ENCODE results near the gene MTX1. TPM values are rescaled to one million over a fixed set of nuclear protein-coding genes. Genes with fewer than 3 reads are reported as not detected.
A peak's percentile ranks its signal among the peaks of the same experiment; 100 is the strongest.
"Not testable (repeated sequence)": the region's sequence is repeated elsewhere in the genome, so short reads cannot be mapped to it uniquely, and the experiment has no call there.

MTX1 gene
- total and polyA plus RNA-seq, 12 donors = 26.7 to 111 (median 45.9) TPM

DNA sequence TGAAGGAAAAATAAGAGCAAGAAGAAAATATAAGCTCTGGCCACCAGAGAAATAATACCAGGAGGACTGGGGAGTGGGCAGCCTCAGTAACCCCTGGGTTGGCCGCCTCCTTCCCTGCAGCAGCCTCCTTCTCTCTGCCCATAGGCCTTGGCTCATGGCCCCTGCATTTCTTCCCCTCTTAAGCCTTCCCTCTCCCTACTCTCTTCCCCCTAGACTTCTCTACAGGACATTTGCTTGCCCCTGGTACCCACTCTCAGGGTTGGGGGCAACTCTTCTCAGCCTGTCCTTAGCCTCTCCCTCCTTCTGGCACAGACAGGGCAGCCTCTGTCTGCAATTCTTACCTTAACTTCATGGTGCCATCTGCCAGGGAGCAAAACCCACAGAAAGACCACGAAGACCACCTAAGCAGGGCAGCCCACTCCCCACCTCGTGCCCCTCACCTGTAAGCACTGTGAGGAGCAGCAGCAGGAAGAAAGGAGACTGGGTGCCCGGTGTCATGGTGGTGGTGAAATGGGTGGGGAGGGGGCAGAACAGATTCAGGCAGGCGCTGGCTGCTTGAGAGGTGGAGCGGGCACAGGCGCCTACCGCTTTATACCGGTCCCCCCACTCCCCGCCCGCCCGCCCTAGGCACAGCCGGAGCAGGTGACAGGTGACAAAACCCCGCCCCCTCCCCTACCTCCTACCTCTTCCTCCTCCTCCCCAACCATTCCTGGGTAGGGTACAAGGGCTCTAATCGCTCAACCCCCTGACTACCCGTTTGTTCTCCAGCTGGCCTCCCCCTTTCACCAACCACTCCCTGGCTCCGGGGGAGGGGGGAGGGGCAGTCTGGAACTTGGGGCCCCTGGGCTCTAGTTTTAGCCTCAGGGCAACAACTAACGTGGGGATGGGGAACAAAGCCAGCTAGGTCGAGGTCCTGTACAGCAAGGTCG, 15.9 kb upstream of the MTX1 start:
- peak overlapping the region in 1 of 4 donors; percentile 59 for H3K4me3 ChIP-seq
- no peaks in the 10 kb centered on the region for H3K9me3 ChIP-seq (replicated peaks in 1 of 3)
- 27 to 50% (median 47%) methylated on average over 9 to 20 of the region's 20 CpGs for WGBS, 4 donors
- peak overlapping the region in 4 of 5 donors; percentile 39 to 91 (median 70) for H3K27ac ChIP-seq
- DNase-seq = peak in 1 of 7 donors; percentile 42
- no peaks in the 10 kb centered on the region for H3K36me3 ChIP-seq (replicated peaks in 1 of 2)
- no peak for TF ChIP-seq POLR2A (IDR thresholded peaks at IDR 0.05)
- TF ChIP-seq, protein P1, sequence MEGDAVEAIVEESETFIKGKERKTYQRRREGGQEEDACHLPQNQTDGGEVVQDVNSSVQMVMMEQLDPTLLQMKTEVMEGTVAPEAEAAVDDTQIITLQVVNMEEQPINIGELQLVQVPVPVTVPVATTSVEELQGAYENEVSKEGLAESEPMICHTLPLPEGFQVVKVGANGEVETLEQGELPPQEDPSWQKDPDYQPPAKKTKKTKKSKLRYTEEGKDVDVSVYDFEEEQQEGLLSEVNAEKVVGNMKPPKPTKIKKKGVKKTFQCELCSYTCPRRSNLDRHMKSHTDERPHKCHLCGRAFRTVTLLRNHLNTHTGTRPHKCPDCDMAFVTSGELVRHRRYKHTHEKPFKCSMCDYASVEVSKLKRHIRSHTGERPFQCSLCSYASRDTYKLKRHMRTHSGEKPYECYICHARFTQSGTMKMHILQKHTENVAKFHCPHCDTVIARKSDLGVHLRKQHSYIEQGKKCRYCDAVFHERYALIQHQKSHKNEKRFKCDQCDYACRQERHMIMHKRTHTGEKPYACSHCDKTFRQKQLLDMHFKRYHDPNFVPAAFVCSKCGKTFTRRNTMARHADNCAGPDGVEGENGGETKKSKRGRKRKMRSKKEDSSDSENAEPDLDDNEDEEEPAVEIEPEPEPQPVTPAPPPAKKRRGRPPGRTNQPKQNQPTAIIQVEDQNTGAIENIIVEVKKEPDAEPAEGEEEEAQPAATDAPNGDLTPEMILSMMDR (IDR thresholded peaks at IDR 0.05) = no peak
- peaks cover 24 to 40% of the 10 kb centered on the region in 2 donors for H3K4me1 ChIP-seq (replicated peaks in 1 of 2)
- intact Hi-C loops (cut with DNase I) = no loop called here
- H3K27me3 ChIP-seq = no peaks in the 10 kb centered on the region

- no peaks in the 10 kb centered on the region for H3K36me3 ChIP-seq (replicated peaks in 1 of 2)
- intact Hi-C loops (cut with DNase I) = no loop called here
- DNase-seq = peak; percentile 84 to 90 (median 87)
- peak overlapping the region in 3 of 4 donors; percentile 1 to 59 (median 25) for H3K4me3 ChIP-seq
- H3K4me1 ChIP-seq (replicated peaks in 1 of 2) = peaks cover 26 to 45% of the 10 kb centered on the region in 2 donors
- TF ChIP-seq, protein P1 (IDR thresholded peaks at IDR 0.05) = peak; percentile 93 to 97 (median 95)
- peak in 1 of 2 donors; percentile 52 for TF ChIP-seq POLR2A (IDR thresholded peaks at IDR 0.05)
- no peaks in the 10 kb centered on the region for H3K27me3 ChIP-seq
- peak overlapping the region; percentile 39 to 91 (median 60) for H3K27ac ChIP-seq
- no peaks in the 10 kb centered on the region for H3K9me3 ChIP-seq (replicated peaks in 1 of 3)
- WGBS, 4 donors = 1% methylated on average over 22 to 38 of the region's 38 CpGs
Measured at GRCh38 chr1:155193275-155193990, 15.1 kb upstream of the MTX1 start.

DNA sequence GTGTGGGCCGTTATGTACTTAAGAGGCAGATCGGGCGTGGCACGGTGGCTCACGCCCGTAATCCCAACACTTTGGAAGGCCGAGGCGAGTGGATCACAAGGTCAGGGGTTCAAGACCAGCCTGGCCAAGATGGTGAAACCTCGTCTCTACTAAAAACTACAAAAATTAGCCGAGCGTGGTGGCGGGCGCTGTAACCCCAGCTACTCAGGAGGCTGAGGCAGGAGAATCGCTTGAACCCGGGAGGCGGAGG, 14.6 kb upstream of the MTX1 start:
- intact Hi-C loops (cut with DNase I) = not testable (repeated sequence)
- 6 to 14% (median 10%) methylated on average over 9 to 16 of the region's 16 CpGs for WGBS, 4 donors

GRCh38 chr1:155195201-155196102, 13.0 kb upstream of the MTX1 start:
- H3K4me3 ChIP-seq = peak overlapping the region in 2 of 4 donors; percentile 14 to 59
- H3K27ac ChIP-seq = peak overlapping the region in 4 of 5 donors; percentile 45 to 91 (median 73)
- 24 to 30% (median 28%) methylated on average over 8 to 27 of the region's 27 CpGs for WGBS, 4 donors
- DNase-seq = peak in 3 of 7 donors; percentile 21 to 44 (median 43)
- H3K36me3 ChIP-seq (replicated peaks in 1 of 2) = no peaks in the 10 kb centered on the region
- intact Hi-C loops (cut with DNase I) = no loop called here
- TF ChIP-seq, protein P1 (IDR thresholded peaks at IDR 0.05) = no peak
- TF ChIP-seq POLR2A (IDR thresholded peaks at IDR 0.05) = no peak
- no peaks in the 10 kb centered on the region for H3K9me3 ChIP-seq (replicated peaks in 1 of 3)
- H3K27me3 ChIP-seq = no peaks in the 10 kb centered on the region
- H3K4me1 ChIP-seq (replicated peaks in 1 of 2) = peaks cover 26 to 45% of the 10 kb centered on the region in 2 donors

More for the DNA sequence above, 14.6 kb upstream of the MTX1 start:
- H3K4me1 ChIP-seq (replicated peaks in 1 of 2) = peaks cover 26 to 45% of the 10 kb centered on the region in 2 donors
- not testable (repeated sequence) for H3K36me3 ChIP-seq (replicated peaks in 1 of 2); H3K9me3 ChIP-seq (replicated peaks in 1 of 3); H3K27me3 ChIP-seq; DNase-seq
- peak overlapping the region in 3 of 4 donors; percentile 1 to 59 (median 25) for H3K4me3 ChIP-seq
- peak overlapping the region in 4 of 5 donors; percentile 60 to 91 (median 73) for H3K27ac ChIP-seq

Data from adrenal gland (tissue), 12 donors.